ENCODE measurements around the gene POU3F3.
A peak's percentile ranks its signal among the peaks of the same experiment; 100 is the strongest.

The POU3F3 gene

GRCh38 chr2:104847586-104848160, 6.2 kb upstream of the POU3F3 start:
- DNase-seq, result no peak

- no peak for DNase-seq
These were observed 5.4 kb upstream of the POU3F3 start for GRCh38 chr2:104848526-104848925.

- no peak for DNase-seq
These were observed 4.8 kb upstream of the POU3F3 start for GRCh38 chr2:104849101-104849500.

GRCh38 chr2:104849618-104850141, 4.2 kb upstream of the POU3F3 start:
- DNase-seq, result peak; percentile 57

GRCh38 chr2:104850361-104851290, 3.3 kb upstream of the POU3F3 start:
- no peak for DNase-seq

- no peak for DNase-seq
These were observed 2.4 kb upstream of the POU3F3 start for GRCh38 chr2:104851291-104852089.

- DNase-seq, result no peak
These were observed 1.7 kb upstream of the POU3F3 start for GRCh38 chr2:104852090-104852666.

GRCh38 chr2:104854498-104855220, 744 bp downstream of the POU3F3 start:
- DNase-seq, result no peak

- DNase-seq, result no peak
These were observed 1.5 kb downstream of the POU3F3 start for GRCh38 chr2:104855221-104856085.

GRCh38 chr2:104856086-104856972, 2.4 kb downstream of the POU3F3 start:
- no peak for DNase-seq

GRCh38 chr2:104856973-104857261, 3.0 kb downstream of the POU3F3 start:
- DNase-seq, result no peak

GRCh38 chr2:104857262-104858005, 3.5 kb downstream of the POU3F3 start:
- DNase-seq, result no peak

- no peak for DNase-seq
These were observed 4.4 kb downstream of the POU3F3 start for GRCh38 chr2:104858006-104858978.

GRCh38 chr2:104859291-104859765, 5.4 kb downstream of the POU3F3 start:
- no peak for DNase-seq

GRCh38 chr2:104859766-104860450, 6.0 kb downstream of the POU3F3 start:
- no peak for DNase-seq

GRCh38 chr2:104860451-104860790, 6.5 kb downstream of the POU3F3 start:
- DNase-seq, result no peak

- DNase-seq, result no peak
These were observed 7.6 kb downstream of the POU3F3 start for GRCh38 chr2:104861351-104862057.
